Pancreas (tissue), 10 donors: Measurements from ENCODE around the gene PSAT1. TPM values are rescaled to one million over a fixed set of nuclear protein-coding genes. Genes with fewer than 3 reads are reported as not detected.

Source experiments
- ATAC-seq, 4 donors: fragments of 200-7000 bp; cut with Tn5 transposase; one replicate each; pipeline versions ENCODE4 v1.8.0 to v1.9.1; 2020; ENCODE audit warnings: mild to moderate bottlenecking in 4 of 4, moderate library complexity in 4 of 4
- DNase-seq, 6 donors: peaks; one replicate each; pipeline ENCODE4 v3.0.0-alpha.2; 2020
- FAIRE-seq: peaks from 2 replicates; lab custom pipeline; 2012; peaks lifted over from hg19 to GRCh38; lab: Jason Lieb, UNC
- H3K27ac ChIP-seq, 4 donors: fragments of 200-600 bp; sonication (generic); 1 replicate in 3 of 4; 2 replicates in 1 of 4; pipeline versions ENCODE4 v1.5.0 to v1.8.0; 2020
- H3K27me3 ChIP-seq, 4 donors: fragments of 200-600 bp; one replicate each; pipeline ENCODE4 v1.8.0; 2021
- H3K36me3 ChIP-seq, 3 donors: fragments of 200-600 bp; sonication (generic) in 1 of 3; one replicate each; pipeline versions ENCODE4 v1.5.0 to v1.8.0; 2020 to 2021
- H3K4me1 ChIP-seq, 3 donors: fragments of 200-600 bp; one replicate each; pipeline ENCODE4 v1.8.0; 2021
- H3K4me3 ChIP-seq, 4 donors: fragments of 200-600 bp; sonication (generic) in 2 of 4; one replicate each; pipeline versions ENCODE4 v1.5.0 to v1.8.0; 2020 to 2021
- H3K9me3 ChIP-seq, 4 donors: fragments of 200-600 bp; one replicate each; pipeline ENCODE4 v1.8.0; 2021
- WGBS, 2 donors: extraction: QIAGEN DNeasy Blood & Tissue Kit; methylation state at CpG; one replicate each; pipeline ENCODE4 v1.1.7; 2013; 5-methylcytosine and 5-hydroxymethylcytosine counted together
- intact Hi-C, 3 donors: fragments of 100-400 bp; cut with DNase I; formaldehyde crosslinking; loops; one replicate each; pipeline versions ENCODE4 v1.11.1 to v1.14.2; 2022
- polyA plus RNA-seq, 2 donors: library from polyadenylated mRNA; stranded (reverse); fragments of 200-250 nt; gene quantifications; one replicate each; pipeline ENCODE4 v1.2.3, GENCODE V29; 2013
- total RNA-seq, 6 donors: library from RNA; stranded (reverse); fragmentation: NEBNext Ultra II Directional in 4 of 6; extraction: Animal tissue kit (Norgen Biotek cat#: 25700) in 4 of 6; gene quantifications; one replicate each; pipeline versions ENCODE4 v1.2.1 to v1.2.4, GENCODE V29; 2021 to 2023
- TF ChIP-seq, protein P1 (sequence below), 4 donors: fragments of 200-600 bp; sonication (generic) in 3 of 4; IDR thresholded peaks; one replicate each; pipeline versions ENCODE4 v1.5.0 to v1.8.0; 2021; ENCODE audit warnings: antibody characterized with exemption in 4 of 4
- donor health status: healthy with polysubstance abuse.
- donor health status: DM: no; HTN: no; CAD: no; lungs with moderate emphysema.
- donor health status: DM: no; HTN: no; CAD: no.
- donor health status: control.
- donor health status: control.
- donor health status: Bipolar disorder and iron deficiency.
- donor health status: DM: yes; HTN: yes; CAD: no.
- donor health status: DM: no; HTN: no; CAD: no.
- donor health status: DM: no; HTN: no; CAD: no.
- donor health status: DM: yes; HTN: yes; CAD: no.

The PSAT1 gene
- 100 to 1,000 TPM in 1 of 6 donors, 10 to 100 TPM in 5; 16.5 to 189 (median 27.8) TPM for total RNA-seq
- 1 to 10 TPM; 9.0 to 9.1 TPM for polyA plus RNA-seq

DNA sequence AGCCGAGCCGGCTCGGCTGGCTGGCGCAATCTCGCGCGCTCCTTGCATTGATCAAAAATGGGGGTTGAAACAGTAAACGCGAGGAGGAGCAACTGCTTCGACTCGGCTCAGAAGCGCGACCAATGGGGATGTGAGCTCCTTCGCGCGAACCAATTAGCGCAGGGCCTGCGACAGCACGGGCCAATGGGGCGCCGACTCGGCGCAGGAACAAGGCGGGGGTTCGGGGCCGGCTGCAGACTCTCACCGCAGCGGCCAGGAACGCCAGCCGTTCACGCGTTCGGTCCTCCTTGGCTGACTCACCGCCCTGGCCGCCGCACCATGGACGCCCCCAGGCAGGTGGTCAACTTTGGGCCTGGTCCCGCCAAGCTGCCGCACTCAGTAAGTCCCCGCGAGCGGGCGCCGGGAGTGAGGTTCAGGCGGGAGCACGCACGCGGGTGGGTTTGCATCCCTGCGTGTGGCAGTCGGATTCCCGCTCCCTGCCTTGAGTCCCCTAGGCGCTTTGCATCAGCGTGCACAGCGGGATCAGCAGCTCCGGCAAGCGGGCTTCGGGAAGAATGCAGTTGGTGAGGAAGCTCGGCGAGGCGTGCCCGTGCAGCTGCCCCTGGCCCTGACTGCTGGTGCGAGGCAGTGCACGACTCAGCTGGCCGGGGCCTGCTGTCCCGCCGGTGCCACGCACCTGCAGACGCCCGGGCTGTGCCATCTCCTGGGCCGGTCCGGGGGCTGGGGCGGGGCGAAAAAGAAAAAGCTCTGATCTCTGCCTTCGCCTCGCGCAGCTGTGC, at the start of gene PSAT1:
TSS of gene PSAT1 (plus strand) at position 233 of the 779 bp plus-strand sequence. CDS start at position 319, 86 bp downstream.
- DNase-seq (peak; percentile 90 to 96 (median 92)), ATAC-seq (peak; percentile 90 to 96 (median 94)), FAIRE-seq (no peak)
- no peaks in the 10 kb centered on the region for H3K9me3 ChIP-seq
- intact Hi-C loops = no loop called here
- no peaks in the 10 kb centered on the region for H3K36me3 ChIP-seq
- H3K27ac ChIP-seq = peak within 1 kb of the TSS; percentile 63 to 84 (median 72)
- peaks cover 7 to 19% (median 9%) of the 10 kb centered on the region in 3 donors for H3K4me1 ChIP-seq
- H3K4me3 ChIP-seq = peak within 1 kb of the TSS; percentile 58 to 83 (median 72)
- no peaks in the 10 kb centered on the region for H3K27me3 ChIP-seq
- TF ChIP-seq, protein P1, sequence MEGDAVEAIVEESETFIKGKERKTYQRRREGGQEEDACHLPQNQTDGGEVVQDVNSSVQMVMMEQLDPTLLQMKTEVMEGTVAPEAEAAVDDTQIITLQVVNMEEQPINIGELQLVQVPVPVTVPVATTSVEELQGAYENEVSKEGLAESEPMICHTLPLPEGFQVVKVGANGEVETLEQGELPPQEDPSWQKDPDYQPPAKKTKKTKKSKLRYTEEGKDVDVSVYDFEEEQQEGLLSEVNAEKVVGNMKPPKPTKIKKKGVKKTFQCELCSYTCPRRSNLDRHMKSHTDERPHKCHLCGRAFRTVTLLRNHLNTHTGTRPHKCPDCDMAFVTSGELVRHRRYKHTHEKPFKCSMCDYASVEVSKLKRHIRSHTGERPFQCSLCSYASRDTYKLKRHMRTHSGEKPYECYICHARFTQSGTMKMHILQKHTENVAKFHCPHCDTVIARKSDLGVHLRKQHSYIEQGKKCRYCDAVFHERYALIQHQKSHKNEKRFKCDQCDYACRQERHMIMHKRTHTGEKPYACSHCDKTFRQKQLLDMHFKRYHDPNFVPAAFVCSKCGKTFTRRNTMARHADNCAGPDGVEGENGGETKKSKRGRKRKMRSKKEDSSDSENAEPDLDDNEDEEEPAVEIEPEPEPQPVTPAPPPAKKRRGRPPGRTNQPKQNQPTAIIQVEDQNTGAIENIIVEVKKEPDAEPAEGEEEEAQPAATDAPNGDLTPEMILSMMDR (IDR thresholded peaks at IDR 0.05) = no peak
- WGBS, 2 donors = 0 to 1% methylated on average over 75 to 76 of the region's 76 CpGs

DNA sequence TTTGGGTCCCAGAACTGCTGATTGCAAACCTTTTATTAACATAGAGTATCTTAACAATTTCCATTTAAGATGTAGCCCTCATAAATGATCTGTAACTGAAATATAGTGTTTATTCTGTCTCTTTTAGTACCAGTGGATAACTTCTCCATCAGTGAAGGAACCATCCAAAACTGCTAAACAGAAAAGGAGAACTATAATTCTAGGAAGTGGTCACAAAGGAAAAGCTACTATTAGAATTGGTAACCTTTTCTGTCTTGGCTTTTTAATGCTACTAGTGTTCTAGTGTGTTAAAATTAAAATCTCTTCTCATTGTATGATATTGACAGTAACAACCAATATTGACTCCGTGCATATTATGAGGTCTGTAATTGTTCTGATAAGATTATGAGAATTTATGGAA, 48.3 kb upstream of the PSAT1 start:
- Histone ChIP-seq H3K4me1 (peaks cover 0 to 5% (median 0%) of the 10 kb centered on the region in 3 donors), H3K27ac (no peak overlapping the region), H3K27me3 (no peaks in the 10 kb centered on the region), H3K9me3 (no peaks in the 10 kb centered on the region), H3K4me3 (no peak overlapping the region), H3K36me3 (peaks cover 0 to 2% (median 0%) of the 10 kb centered on the region in 3 donors)
- no peak for FAIRE-seq
- intact Hi-C loops = no loop called here
- 61 to 77% methylated on average over 1 of the region's 1 CpG for WGBS, 2 donors
- no peak for DNase-seq
- TF ChIP-seq, protein P1 (IDR thresholded peaks at IDR 0.05) = no peak
- ATAC-seq = no peak

DNA sequence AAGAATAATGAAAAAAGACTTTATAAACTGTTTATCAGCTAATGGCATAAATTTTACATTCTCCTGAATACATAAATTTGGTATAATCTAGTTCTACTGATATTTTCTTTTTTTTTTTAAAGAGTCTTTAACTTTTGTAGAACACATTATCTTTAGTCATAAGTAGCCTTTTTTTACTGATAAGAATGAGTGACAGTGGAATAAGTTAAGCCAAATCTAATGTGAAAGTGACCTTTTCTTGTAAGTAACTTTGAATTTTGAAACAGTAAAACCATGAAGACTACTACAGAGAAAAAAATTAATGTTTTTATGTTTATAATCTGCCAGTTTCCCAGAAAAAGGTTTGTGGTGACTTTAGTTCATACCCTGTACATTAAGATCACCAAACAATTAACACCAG, 47.4 kb upstream of the PSAT1 start:
- H3K9me3 ChIP-seq = no peaks in the 10 kb centered on the region
- ATAC-seq (no peak), DNase-seq (no peak), FAIRE-seq (no peak)
- TF ChIP-seq, protein P1 (IDR thresholded peaks at IDR 0.05) = no peak
- intact Hi-C loops = no loop called here
- no peaks in the 10 kb centered on the region for H3K27me3 ChIP-seq
- H3K36me3 ChIP-seq = no peaks in the 10 kb centered on the region
- H3K27ac ChIP-seq = no peak overlapping the region
- peaks cover 0 to 5% (median 0%) of the 10 kb centered on the region in 3 donors for H3K4me1 ChIP-seq
- H3K4me3 ChIP-seq = no peak overlapping the region

DNA sequence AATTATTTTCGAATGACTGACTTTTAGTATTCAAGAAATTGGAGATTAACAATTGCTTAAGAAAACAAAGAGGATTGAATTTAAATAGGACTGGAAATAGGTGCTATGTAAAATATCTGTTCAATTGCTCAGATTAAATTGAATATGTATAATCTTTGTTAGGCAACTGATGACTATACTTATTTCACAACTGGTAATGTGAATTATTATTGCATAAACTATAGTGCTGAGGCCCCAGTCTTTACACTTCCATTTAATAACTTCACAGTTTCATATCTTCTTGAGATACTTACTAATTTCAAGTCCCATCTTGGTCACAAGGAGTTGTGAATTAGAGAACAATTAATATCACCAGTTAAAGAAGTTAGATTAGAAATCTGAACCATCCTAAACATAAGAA, 44.3 kb upstream of the PSAT1 start:
- Histone ChIP-seq H3K4me1 (peaks cover 0 to 5% (median 0%) of the 10 kb centered on the region in 3 donors), H3K27ac (no peak overlapping the region), H3K4me3 (no peak overlapping the region), H3K36me3 (no peaks in the 10 kb centered on the region), H3K27me3 (no peaks in the 10 kb centered on the region), H3K9me3 (peaks cover 0 to 3% (median 0%) of the 10 kb centered on the region in 4 donors)
- ATAC-seq = no peak
- intact Hi-C loops = loop anchor here in 1 of 3 donors (10.0 kb wide), 1 partner anchor 122 kb away; no protein-coding TSS in a partner anchor
- no peak for DNase-seq
- 95 to 96% methylated on average over 1 of the region's 1 CpG for WGBS, 2 donors
- FAIRE-seq = no peak
- TF ChIP-seq, protein P1 (IDR thresholded peaks at IDR 0.05) = no peak
